ENCODE measurements around the gene MAIP1. TPM values are rescaled to one million over a fixed set of nuclear protein-coding genes. Genes with fewer than 3 reads are reported as not detected.

The MAIP1 gene
- total RNA-seq, 1 donor from 2014 or later = 11.7 TPM

DNA sequence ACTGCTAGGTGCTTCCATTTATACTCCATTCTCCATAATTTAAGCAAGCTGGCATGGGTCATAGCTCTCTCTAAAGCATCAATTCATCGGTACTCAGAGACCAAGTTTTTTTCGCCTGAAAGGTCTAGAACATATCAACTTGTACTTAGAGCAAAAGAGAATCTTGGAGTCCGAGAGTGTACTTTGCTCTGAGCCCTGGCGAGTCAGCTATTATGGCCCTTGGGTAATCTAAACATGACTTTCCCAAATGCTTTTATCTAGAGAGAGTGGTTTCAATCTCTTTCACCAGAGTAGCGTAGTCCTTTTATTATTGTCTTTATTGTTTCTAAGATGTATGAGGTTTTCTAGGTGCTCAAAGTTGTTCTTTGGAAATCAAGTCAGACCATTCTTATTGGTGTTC, 34.4 kb downstream of the MAIP1 start:
- no peaks in the 10 kb centered on the region for H3K27me3 ChIP-seq
- no peak overlapping the region for H3K27ac ChIP-seq
- no peak overlapping the region for H3K4me3 ChIP-seq
- intact Hi-C loops (cut with DNase I) = no loop called here
- DNase-seq (ENCODE audit: low spot score in 2 of 2) = no peak
- no peaks in the 10 kb centered on the region for H3K9me3 ChIP-seq
- H3K4me1 ChIP-seq = no peaks in the 10 kb centered on the region
- TF ChIP-seq, protein P1, sequence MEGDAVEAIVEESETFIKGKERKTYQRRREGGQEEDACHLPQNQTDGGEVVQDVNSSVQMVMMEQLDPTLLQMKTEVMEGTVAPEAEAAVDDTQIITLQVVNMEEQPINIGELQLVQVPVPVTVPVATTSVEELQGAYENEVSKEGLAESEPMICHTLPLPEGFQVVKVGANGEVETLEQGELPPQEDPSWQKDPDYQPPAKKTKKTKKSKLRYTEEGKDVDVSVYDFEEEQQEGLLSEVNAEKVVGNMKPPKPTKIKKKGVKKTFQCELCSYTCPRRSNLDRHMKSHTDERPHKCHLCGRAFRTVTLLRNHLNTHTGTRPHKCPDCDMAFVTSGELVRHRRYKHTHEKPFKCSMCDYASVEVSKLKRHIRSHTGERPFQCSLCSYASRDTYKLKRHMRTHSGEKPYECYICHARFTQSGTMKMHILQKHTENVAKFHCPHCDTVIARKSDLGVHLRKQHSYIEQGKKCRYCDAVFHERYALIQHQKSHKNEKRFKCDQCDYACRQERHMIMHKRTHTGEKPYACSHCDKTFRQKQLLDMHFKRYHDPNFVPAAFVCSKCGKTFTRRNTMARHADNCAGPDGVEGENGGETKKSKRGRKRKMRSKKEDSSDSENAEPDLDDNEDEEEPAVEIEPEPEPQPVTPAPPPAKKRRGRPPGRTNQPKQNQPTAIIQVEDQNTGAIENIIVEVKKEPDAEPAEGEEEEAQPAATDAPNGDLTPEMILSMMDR (IDR thresholded peaks at IDR 0.05) = no peak
- H3K36me3 ChIP-seq = no peaks in the 10 kb centered on the region

DNA sequence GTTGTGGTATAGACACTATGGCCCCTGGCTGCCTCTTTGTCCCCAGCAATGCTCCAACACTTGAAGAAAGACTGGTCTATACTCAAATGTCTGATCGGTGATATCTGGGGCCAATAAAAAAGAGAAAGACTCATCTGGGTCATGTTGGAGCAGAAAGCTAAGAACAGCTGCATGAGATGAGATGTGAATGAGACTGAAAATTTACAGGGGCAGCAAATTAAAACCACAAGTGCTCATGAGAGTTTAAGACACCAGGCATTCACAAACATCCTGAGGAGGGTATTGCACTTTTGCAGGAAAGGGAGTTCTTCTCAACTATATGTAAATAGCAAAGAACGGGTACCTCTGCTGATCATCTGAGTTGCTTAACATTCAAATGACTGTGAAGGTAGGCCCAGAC, 36.3 kb downstream of the MAIP1 start:
- Histone ChIP-seq H3K27ac (no peak overlapping the region), H3K4me3 (no peak overlapping the region), H3K27me3 (no peaks in the 10 kb centered on the region), H3K4me1 (no peaks in the 10 kb centered on the region), H3K36me3 (no peaks in the 10 kb centered on the region), H3K9me3 (no peaks in the 10 kb centered on the region)
- TF ChIP-seq, protein P1 (IDR thresholded peaks at IDR 0.05) = no peak
- intact Hi-C loops (cut with DNase I) = no loop called here
- no peak for DNase-seq (ENCODE audit: low spot score in 2 of 2)

DNA sequence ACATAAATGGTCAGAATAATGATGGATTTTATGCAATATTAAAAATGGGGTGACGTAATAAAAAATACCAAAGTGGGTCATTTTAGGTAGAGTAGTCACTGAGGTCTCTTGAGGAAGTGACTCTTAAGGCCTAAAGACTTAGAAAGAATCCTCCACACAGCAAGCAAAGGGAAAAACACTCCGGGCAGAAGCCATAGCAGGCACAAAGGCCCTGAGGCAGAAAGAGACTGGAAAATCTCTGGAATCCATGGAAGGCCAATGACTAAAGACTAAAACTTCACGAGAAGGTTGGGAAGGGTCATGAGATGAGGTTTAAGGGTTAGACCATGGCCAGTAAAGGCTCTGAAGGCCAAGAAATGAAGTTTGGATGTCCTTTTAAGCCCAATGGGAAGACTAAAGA, 36.9 kb downstream of the MAIP1 start:
- H3K36me3 ChIP-seq = no peaks in the 10 kb centered on the region
- intact Hi-C loops (cut with DNase I) = no loop called here
- H3K27me3 ChIP-seq = no peaks in the 10 kb centered on the region
- H3K27ac ChIP-seq = no peak overlapping the region
- H3K4me1 ChIP-seq = no peaks in the 10 kb centered on the region
- no peak overlapping the region for H3K4me3 ChIP-seq
- H3K9me3 ChIP-seq = no peaks in the 10 kb centered on the region
- TF ChIP-seq, protein P1 (IDR thresholded peaks at IDR 0.05) = no peak
- DNase-seq (ENCODE audit: low spot score in 2 of 2) = no peak

DNA sequence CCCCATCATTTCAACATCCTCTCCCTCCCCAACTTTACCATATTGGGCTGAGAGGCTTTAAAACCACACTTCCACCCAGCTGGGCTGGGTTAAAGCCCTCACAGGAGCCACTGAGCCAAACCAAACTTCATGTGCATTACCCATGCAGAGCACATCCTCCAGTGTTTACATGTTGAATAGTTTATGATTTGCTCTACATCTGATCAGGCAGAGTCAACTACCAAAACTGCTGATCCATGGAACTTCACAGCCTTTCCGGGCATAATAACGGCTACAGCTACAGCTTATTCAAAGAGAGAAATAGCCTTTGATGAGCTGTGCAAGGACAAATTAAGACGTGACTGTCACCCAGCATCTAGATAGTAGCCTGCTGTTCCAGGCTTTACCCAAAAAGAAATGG, 39.0 kb downstream of the MAIP1 start:
- Histone ChIP-seq H3K27me3 (no peaks in the 10 kb centered on the region), H3K4me3 (no peak overlapping the region), H3K9me3 (no peaks in the 10 kb centered on the region), H3K27ac (no peak overlapping the region), H3K36me3 (no peaks in the 10 kb centered on the region), H3K4me1 (no peaks in the 10 kb centered on the region)
- TF ChIP-seq, protein P1 (IDR thresholded peaks at IDR 0.05) = no peak
- intact Hi-C loops (cut with DNase I) = no loop called here
- no peak for DNase-seq (ENCODE audit: low spot score in 2 of 2)

DNA sequence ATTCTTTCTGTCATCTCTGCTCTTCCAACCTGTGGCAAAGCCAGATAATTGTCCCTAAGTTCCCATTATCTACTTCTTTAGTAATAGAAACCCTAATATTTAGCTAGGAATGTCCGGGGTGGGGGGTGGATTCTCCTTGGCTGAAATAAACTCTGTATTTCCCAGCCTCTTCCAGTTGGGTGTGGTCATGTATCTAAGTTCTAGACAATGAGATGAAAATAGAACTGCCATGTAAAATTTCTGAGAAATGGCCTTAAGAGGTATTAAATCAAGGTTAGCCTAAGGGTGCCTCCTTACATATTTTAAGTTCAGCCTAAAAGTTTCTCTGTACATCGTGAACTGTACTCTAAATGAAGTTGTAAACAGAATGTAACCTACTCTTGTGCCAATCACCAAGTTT, 39.5 kb downstream of the MAIP1 start:
- DNase-seq (ENCODE audit: low spot score in 2 of 2) = no peak
- intact Hi-C loops (cut with DNase I) = no loop called here
- no peak overlapping the region for H3K4me3 ChIP-seq

More for the DNA sequence above, 39.5 kb downstream of the MAIP1 start:
- no peaks in the 10 kb centered on the region for H3K27me3 ChIP-seq
- H3K4me1 ChIP-seq = no peaks in the 10 kb centered on the region
- no peak overlapping the region for H3K27ac ChIP-seq
- no peaks in the 10 kb centered on the region for H3K9me3 ChIP-seq
- no peaks in the 10 kb centered on the region for H3K36me3 ChIP-seq
- TF ChIP-seq, protein P1 (IDR thresholded peaks at IDR 0.05) = no peak

Data from ascending aorta (tissue), 2 donors.